GM12875 (cell line): ENCODE measurements around the gene C13orf46.

ENCODE experiments used
- H3K4me3 ChIP-seq: one replicate; pipeline ENCODE4 v1.5.1; 2011; ENCODE audit warnings: low read depth, low read length, control low read depth
- CTCF ChIP-seq: IDR thresholded peaks from 2 replicates; pipeline ENCODE4 v1.5.1; 2011; ENCODE audit warnings: low read depth, mild to moderate bottlenecking, control low read depth, inconsistent platforms, low read length, moderate library complexity, borderline replicate concordance; ENCODE audit not compliant: insufficient read depth

Gene C13orf46

GRCh38 chr13:113972451-113973217 lies 1.2 kb downstream of the C13orf46 start:
- TF ChIP-seq CTCF, result no peak
- H3K4me3 ChIP-seq, result no peak overlapping the region

DNA sequence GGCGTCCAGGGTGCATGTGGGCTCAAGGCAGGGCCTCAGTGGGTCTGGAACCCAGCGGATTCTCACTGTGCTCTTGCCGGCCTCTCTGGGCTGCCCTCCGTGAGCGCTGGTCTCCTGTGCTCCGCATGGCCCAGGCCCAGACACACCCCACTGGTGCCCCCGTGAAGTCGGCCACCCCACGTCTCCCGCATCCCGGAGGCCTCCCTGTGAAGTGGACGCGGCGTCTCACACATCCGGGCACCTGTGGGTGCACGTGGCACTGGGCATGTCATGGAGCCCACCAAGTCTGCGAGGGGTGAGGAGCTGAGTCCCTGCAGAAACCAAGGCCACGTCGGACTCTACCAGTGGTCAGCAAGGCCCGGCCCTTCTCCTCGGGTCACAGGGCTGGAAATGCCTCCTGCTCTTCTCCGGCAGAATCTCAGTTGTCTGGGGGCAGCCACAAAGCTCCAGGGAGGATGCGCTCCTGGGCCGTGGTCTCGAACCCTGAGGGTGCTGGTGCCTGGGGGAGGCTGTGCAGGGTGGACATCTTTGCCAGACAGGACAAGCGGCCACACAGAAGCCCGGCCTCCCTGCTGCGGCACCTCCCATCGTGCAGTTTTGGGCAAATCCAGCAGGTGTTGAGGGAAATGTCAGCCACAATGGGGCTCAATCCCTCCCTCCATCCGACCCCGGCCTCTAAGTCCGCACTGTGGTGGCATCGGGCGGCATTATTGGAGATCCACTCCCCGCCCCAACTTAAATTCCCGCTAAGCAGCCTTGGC lies 2.2 kb downstream of the C13orf46 start:
- H3K4me3 ChIP-seq, result no peak overlapping the region
- TF ChIP-seq CTCF, result no peak

DNA sequence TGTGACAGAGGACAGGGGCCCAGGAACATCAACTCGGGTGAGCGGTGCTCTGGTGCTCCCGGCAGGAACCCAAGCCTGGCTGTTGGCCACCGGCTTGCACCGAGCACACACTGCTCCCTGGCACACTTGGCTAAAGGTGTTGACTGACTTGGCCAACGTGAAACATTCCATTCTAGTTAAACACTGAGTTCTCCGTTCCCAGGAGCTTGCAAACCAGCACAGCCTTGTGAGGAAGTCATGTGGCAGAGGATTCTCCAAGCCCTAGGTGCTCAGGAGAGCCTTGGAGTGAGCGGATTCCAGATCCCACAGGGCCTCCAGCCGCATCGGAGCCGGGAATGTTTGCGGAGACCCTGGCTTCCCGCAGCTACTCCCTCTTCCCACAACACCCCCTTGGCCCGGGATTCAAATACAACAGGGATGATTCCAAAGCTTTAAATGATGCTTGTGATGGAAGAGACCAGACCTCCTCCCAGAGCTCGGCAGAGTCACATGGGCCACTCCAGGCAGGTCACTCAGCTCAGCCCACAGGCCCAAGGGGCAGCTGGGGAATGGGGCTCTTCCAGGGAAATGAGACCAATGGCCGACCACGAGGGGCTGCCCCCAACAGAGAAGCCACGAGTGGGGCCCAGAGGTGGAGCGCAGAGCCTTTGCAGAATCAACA lies 2.9 kb downstream of the C13orf46 start:
- no peak for TF ChIP-seq CTCF
- H3K4me3 ChIP-seq, result no peak overlapping the region

- TF ChIP-seq CTCF, result no peak
- H3K4me3 ChIP-seq, result no peak overlapping the region
Observed at GRCh38 chr13:113969973-113970611, 3.8 kb downstream of the C13orf46 start.

- H3K4me3 ChIP-seq, result no peak overlapping the region
- no peak for TF ChIP-seq CTCF
Observed at GRCh38 chr13:113969311-113969972, 4.4 kb downstream of the C13orf46 start.

DNA sequence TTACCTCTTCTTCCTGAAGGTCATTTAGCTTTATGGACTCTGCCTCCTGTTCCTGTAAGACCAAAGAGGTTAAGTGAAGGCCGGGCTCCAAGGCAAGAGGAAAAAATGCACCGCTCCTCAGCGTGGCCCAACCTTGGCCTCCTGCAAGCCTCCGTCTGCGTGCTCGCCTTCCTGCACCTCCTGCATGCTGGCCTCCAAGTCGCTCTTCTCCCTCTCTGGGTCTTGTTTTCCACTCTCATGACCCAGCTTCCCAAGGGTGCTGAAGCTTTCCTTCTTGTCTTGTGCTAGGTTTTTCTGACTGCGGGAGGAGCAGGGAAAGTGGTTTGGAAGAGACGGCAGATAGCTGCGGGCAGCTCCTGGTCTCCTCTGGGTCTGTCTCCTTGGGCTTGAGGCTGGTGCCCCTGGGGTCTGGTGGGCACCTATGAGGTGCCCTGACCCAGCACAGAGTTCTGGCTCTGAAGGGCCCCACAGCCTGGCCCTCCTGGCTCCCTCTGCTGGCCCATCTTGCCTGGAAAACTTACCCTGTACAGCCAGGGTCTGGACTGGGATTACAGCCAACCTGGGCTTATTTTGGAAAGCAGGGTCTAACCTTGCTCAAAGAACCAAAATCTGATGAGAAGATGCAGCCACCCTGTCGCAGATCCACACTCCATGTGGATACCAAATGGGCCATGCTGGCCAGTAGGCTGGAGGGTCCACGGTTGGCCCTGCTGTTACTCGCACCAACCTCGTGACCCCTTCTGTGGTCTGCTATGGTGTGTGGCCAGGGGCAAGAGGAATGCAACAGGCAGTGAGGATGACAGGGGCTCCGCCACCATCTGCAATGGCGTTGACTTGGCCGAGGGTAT lies 5.2 kb downstream of the C13orf46 start:
- no peak overlapping the region for H3K4me3 ChIP-seq
- TF ChIP-seq CTCF, result 0 out of 2 replicates have a peak, but pooled peaks have one; percentile 1
